GM18907 (cell line): ENCODE measurements around the gene COCH.
"Not testable (repeated sequence)": the region's sequence is repeated elsewhere in the genome, so short reads cannot be mapped to it uniquely, and the experiment has no call there.

ENCODE experiments used
- ATAC-seq: cut with Tn5 transposase; IDR thresholded peaks from one replicate; pipeline ENCODE4 v1.9.1; 2021; ENCODE audit warnings: mild to moderate bottlenecking, moderate library complexity; ENCODE audit not compliant: unreplicated experiment

COCH gene

GRCh38 chr14:30874999-30875787, 834 bp downstream of the COCH start:
- peak; percentile 42 for ATAC-seq

GRCh38 chr14:30875788-30876053, 1.4 kb downstream of the COCH start:
- ATAC-seq, result no peak

GRCh38 chr14:30876692-30877091, 2.3 kb downstream of the COCH start:
- no peak for ATAC-seq

GRCh38 chr14:30882431-30882830, 8.1 kb downstream of the COCH start:
- no peak for ATAC-seq

- no peak for ATAC-seq
Observed at GRCh38 chr14:30883508-30884294, 9.3 kb downstream of the COCH start.

- ATAC-seq, result no peak
Observed at GRCh38 chr14:30884901-30885300, 10.5 kb downstream of the COCH start.

- no peak for ATAC-seq
Observed at GRCh38 chr14:30885840-30886740, 11.7 kb downstream of the COCH start.

- ATAC-seq, result no peak
Observed at GRCh38 chr14:30888480-30889243, 14.3 kb downstream of the COCH start.

GRCh38 chr14:30889244-30889594, 14.9 kb downstream of the COCH start:
- ATAC-seq, result no peak

- no peak for ATAC-seq
Observed at GRCh38 chr14:30893819-30894218, 19.5 kb downstream of the COCH start.

- ATAC-seq, result no peak
Observed at GRCh38 chr14:30894923-30895515, 20.7 kb downstream of the COCH start.

GRCh38 chr14:30896435-30896834, 22.1 kb downstream of the COCH start:
- no peak for ATAC-seq

GRCh38 chr14:30897121-30897520, 22.8 kb downstream of the COCH start:
- ATAC-seq, result not testable (repeated sequence)

- ATAC-seq, result no peak
Observed at GRCh38 chr14:30903285-30904124, 29.1 kb downstream of the COCH start.

- no peak for ATAC-seq
Observed at GRCh38 chr14:30906752-30907658, 32.6 kb downstream of the COCH start.

GRCh38 chr14:30907659-30908057, 33.3 kb downstream of the COCH start:
- ATAC-seq, result no peak

GRCh38 chr14:30908826-30909225, 34.5 kb downstream of the COCH start:
- ATAC-seq, result no peak

GRCh38 chr14:30914812-30915211, 40.5 kb downstream of the COCH start:
- no peak for ATAC-seq
